GM04504 (cell line): ENCODE results near the gene PLA2G5.

Source experiments
- DNase-seq: peaks from one replicate; pipeline ENCODE4 v3.0.0-alpha.2; 2012; ENCODE audit warnings: low read depth

Gene PLA2G5

DNA sequence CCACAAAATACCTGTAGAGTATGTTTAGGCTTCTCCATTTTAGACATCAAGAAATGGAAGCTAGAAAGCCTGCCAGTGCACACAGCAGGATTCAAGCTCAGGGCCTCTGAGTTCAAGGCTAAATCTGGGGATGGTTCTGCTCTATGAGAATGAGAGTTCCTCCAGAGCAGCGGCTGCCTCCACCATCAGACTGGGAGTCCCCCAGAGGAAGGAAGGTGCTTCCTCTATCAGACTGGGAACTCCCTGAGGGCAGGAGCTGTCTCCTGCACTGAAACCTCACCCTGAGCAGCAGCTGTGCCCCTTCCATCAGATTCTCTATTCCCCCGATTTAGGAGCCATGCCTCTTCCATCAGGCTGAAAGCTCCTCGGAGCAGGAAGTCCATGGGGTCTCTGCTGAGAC lies 20.1 kb downstream of the PLA2G5 start:
- DNase-seq = no peak

DNA sequence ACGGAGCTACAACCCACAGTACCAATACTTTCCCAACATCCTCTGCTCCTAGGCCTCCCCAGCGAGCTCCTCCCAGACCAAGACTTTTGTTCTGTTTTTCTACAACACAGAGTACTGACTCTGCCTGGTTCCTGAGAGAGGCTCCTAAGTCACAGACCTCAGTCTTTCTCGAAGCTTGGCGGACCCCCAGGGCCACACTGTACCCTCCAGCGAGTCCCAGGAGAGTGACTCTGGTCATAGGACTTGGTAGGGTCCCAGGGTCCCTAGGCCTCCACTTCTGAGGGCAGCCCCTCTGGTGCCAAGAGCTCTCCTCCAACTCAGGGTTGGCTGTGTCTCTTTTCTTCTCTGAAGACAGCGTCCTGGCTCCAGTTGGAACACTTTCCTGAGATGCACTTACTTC lies 20.6 kb downstream of the PLA2G5 start:
- no peak for DNase-seq

- DNase-seq = no peak
Observed at GRCh38 chr1:20093303-20093702, 23.3 kb downstream of the PLA2G5 start.

DNA sequence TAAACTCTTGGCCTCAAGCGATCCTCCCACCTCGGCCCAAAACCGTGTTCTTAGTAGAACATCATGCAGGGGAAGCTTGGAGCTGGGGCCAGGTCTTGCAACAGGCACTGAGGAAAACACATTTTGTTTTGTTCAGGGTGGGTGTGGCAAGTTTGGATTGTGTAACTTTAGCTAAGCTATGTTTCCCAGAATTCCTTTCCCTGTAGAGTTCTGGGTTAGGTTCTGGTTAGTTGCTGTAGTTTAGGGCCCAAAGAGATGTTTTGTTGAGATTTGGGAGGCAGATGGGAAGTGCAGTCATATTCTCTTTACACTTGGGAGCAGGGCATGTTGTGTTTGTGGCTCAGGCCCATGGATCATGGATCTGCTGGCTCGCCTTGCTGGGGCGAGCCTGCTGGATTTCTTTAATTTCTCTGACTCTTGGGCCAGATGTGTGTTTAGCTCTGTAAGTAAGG lies 24.0 kb downstream of the PLA2G5 start:
- DNase-seq = no peak

DNA sequence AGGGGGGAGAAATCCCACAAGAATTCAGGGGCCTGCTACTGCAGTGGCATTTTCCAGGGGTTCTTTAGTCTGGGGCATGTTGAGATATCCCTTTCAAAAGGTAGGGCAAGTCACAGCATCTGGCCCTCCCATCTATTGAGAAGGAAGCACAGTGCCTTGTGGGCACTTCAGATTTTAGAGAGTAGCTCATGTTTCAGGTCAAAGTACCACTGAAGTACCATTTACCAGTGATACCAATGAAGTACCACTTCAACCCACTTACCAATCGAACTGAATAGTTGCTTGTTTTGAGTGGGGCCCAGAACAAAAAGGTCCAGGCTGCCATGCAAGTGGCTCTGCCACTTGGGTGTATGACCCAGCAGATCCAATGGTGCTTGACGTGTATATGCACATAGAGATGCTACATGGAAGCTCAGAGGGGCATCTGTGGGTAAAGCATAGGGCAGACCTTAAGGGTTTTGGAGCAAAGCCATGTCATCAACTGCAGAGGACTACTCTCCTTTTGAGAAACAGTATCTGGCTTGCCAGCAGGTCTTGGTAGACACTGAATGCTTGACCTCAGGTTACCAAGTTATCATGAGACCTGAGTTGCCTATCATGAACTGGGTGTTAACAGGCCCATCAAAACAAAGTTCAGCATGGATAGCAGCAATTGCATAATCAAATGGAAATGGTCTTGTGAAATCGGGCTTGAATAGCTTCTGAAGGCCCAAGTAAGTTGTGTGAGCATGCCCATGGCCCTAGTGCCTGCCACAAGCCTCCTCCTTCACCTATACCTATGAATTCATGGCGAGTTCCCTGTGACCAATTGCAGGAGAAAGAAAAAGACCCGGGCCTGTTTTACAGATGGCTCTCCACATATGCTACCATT lies 25.8 kb downstream of the PLA2G5 start:
- DNase-seq = no peak

DNA sequence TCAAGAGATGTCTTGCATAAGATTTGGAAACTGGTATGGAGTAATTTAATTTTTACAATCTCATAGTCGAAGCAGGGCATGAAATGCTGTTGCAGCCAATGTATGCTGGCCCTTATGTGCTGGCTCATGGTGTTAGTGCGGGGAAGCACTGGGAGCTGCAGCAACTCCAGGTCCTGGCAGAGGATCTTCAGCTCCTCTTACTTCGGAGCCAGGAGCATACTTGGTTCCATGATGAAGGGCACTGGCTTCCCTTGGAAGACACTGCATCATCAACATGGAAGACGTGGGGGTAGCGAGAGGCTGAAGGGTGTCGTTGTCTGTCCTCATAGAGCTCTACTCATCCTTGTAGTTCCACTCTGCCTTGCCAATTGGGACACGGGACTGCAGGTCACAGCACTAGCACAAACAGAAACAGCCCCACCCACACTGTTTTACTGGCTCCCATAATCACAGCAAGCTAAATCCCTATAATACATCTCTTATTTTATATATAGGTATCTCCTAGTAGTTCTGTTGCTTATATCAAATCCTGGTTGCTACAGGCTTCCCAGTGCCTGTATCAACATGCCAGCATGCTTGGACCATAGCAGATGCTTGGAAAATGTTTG lies 26.9 kb downstream of the PLA2G5 start:
- no peak for DNase-seq

GRCh38 chr1:20099533-20099932 lies 29.5 kb downstream of the PLA2G5 start:
- DNase-seq = no peak

GRCh38 chr1:20100632-20101355 lies 30.8 kb downstream of the PLA2G5 start:
- peak; percentile 22 for DNase-seq

DNA sequence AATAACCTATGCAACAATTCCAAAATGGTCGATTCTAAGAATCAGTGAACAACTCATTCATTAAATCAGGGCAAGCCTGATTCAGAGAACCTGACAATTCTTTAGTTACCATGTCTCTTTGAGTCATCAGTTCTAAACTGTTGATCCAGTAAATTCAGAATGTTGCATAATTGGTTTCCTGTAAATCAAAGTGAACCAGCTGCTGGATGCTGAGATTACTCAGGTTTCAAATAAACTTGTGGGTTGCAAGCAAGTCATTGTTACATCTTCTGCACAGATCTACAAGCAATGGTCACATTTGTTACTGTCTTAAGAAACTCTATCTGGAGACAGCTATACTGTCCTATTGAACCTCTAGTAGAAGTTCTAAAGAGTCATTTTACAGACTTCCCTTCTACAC lies 32.9 kb downstream of the PLA2G5 start:
- DNase-seq = peak; percentile 36

DNA sequence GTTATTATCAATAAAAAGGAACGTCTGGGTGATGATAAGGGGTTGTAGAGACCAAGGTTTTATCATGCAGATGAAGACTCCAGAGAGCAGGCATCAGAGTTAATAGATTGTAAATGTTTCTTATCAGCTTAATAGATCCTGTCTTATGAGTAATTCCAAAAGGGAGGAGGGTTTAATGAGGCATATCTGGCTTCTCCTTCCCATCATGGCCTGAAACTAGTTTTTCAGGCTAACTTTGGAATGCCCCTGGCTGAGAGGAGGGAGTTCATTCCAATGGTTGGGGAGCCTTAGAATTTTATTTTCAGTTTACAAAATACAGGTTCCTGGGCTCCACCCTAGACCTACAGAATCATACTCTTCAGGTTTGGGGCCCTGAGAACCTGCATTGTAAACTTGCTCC lies 35.9 kb downstream of the PLA2G5 start:
- no peak for DNase-seq

DNA sequence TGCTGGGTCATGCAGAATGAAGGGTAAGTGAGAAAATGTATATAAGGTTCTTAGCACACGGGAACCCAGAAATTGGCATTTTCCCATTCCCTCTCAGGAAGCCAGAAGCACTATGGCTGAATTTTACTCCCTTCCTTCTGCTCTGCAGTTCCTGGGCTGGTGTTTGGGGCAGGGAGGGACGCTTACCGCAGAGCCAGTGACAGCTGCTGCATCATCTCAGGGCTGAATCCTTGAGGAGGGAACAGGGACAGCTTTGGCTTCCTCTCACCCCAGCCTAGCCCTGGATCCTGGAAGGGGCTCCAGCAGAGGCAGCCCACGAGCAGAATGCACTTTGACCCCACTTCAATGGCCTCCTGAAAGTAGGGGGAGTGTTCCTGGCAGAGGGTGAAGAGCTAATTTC lies 37.4 kb downstream of the PLA2G5 start:
- DNase-seq = no peak

DNA sequence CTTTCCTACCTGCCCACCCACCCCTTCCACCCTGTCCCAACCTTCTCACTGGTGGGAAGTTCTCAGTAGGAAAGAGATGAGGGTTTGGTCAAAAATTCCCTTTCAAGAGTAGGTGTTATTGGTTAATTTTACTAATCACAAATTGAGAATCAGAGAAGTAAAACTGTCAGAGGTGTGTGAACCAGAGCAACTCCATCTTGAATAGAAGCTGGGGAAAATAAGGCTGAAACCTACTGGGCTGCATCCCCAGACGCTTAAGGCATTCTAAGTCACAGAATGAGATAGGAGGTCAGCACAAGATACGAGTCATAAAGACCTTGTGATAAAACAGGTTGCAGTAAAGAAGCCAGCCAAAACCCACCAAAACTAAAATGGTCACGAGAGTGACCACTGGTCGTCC lies 37.8 kb downstream of the PLA2G5 start:
- DNase-seq = no peak

DNA sequence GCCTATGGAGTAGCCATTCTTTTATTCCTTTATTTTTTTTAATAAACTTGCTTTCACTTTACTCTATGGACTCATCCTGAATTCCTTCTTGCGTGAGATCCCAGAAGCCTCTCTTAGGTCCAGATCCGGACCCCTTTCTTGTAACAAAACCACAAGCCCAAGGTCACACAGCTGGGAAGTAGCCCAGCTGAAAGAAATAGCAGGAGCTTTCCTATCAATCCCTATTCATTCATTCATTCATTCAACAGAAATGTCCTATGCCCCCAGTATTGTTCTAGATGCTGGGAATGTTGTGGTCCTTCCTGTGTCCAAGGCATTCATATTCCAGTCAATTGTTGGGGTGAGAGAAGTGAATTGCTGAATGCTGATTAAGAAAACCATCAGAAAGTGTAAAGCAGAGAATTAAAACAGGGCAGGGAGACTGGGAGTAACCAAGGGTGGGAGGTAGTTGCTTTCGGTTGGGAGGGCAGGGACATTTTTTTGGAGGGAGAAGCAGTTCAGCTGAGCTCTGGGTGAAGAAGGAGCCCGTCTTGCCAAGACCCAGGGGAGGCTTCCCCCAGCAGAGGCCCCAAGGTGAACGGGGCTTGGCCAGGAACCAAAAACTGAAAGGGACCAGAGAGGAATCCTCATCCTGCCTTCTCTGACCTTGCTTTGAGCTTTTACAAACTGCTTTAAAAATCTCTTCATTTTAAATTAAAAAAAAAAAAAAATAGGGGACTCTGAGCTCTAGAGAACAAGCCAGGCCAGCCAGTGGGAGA lies 38.6 kb downstream of the PLA2G5 start:
- no peak for DNase-seq

- no peak for DNase-seq
Observed at GRCh38 chr1:20109223-20109856, 39.3 kb downstream of the PLA2G5 start.

GRCh38 chr1:20110679-20111078 lies 40.7 kb downstream of the PLA2G5 start:
- DNase-seq = no peak

- DNase-seq = no peak
Observed at GRCh38 chr1:20111452-20111851, 41.5 kb downstream of the PLA2G5 start.

GRCh38 chr1:20112279-20113000 lies 42.4 kb downstream of the PLA2G5 start:
- DNase-seq = no peak

GRCh38 chr1:20114021-20114648 lies 44.1 kb downstream of the PLA2G5 start:
- DNase-seq = no peak

DNA sequence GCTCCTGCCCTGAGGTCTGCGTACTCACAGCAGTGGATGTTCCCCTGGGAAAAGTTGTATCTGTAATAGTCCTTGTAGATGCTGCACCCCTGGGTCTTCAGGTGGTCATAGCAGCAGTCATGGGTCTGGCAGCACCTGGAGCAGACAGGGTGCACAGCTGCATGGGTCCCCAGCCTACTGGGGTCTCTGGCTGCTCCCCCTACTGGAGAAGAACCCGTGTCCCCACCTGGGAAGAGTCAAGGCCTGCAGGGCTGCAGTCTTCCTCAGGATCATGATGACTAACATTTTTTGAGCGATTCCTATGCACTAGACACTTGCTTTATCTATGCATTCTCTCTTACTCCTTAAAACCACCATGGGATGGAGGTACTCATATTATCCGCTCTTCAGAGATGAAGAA lies 45.5 kb downstream of the PLA2G5 start:
- no peak for DNase-seq

GRCh38 chr1:20115916-20116315 lies 45.9 kb downstream of the PLA2G5 start:
- no peak for DNase-seq

- DNase-seq = no peak
Observed at GRCh38 chr1:20117236-20117635, 47.2 kb downstream of the PLA2G5 start.
